DND-41 (cell line): ENCODE measurements around the gene CCNY.

Source experiments
- ATAC-seq: fragments of 200-7000 bp; cut with Tn5 transposase; 3 replicates; pipeline ENCODE4 v1.9.1; 2021; ENCODE audit warnings: low read depth; ENCODE audit not compliant: insufficient read depth
- DNase-seq: peaks from one replicate; pipeline ENCODE4 v3.0.0-alpha.2; 2020
- H2AFZ ChIP-seq: 2 replicates; pipeline ENCODE4 v1.6.0; 2012; ENCODE audit warnings: low read depth, low read length
- H3K27ac ChIP-seq: 2 replicates; pipeline ENCODE4 v1.5.1; 2012; ENCODE audit warnings: low read length, inconsistent platforms
- H3K27me3 ChIP-seq: fragments of 200-600 bp; sonication (generic); 2 replicates; pipeline ENCODE4 v1.6.0; 2012; ENCODE audit warnings: low read length, mild to moderate bottlenecking, inconsistent platforms; ENCODE audit not compliant: insufficient read depth, poor library complexity
- H3K36me3 ChIP-seq: 2 replicates; pipeline ENCODE4 v1.5.1; 2012; ENCODE audit warnings: low read length, inconsistent platforms; ENCODE audit not compliant: insufficient read depth
- H3K4me1 ChIP-seq: 2 replicates; pipeline ENCODE4 v1.5.1; 2012; ENCODE audit warnings: mild to moderate bottlenecking, low read length; ENCODE audit not compliant: insufficient read depth
- H3K4me2 ChIP-seq: 2 replicates; pipeline ENCODE4 v1.6.0; 2012; ENCODE audit warnings: mild to moderate bottlenecking, moderate library complexity, low read length, inconsistent platforms; ENCODE audit not compliant: insufficient read depth
- H3K4me3 ChIP-seq, 2 experiments: fragments of 200-600 bp in 1 of 2; shearing (Covaris generic) in 1 of 2; 2 replicates each; pipeline ENCODE4 v1.5.1; 2012 to 2016; ENCODE audit warnings: inconsistent platforms in 2 of 2, low read length in 2 of 2, mild to moderate bottlenecking in 2 of 2, low read depth in 1 of 2, moderate library complexity in 1 of 2
- H3K79me2 ChIP-seq: 2 replicates; pipeline ENCODE4 v1.6.0; 2012; ENCODE audit warnings: low read length, inconsistent platforms; ENCODE audit not compliant: insufficient read depth
- H3K9ac ChIP-seq: 2 replicates; pipeline ENCODE4 v1.6.0; 2012; ENCODE audit warnings: low read depth, mild to moderate bottlenecking, inconsistent platforms, low read length, moderate library complexity
- H3K9me3 ChIP-seq: 2 replicates; pipeline ENCODE4 v1.5.1; 2012; ENCODE audit warnings: low read length, moderate library complexity, mild to moderate bottlenecking, inconsistent platforms; ENCODE audit not compliant: insufficient read depth, severe bottlenecking
- H4K20me1 ChIP-seq: 2 replicates; pipeline ENCODE4 v1.6.0; 2012; ENCODE audit warnings: low read length; ENCODE audit not compliant: insufficient read depth
- CTCF ChIP-seq: IDR thresholded peaks from 2 replicates; pipeline ENCODE4 v1.5.1; 2012; ENCODE audit warnings: borderline replicate concordance, low read length, moderate library complexity, mild to moderate bottlenecking; ENCODE audit not compliant: poor library complexity, severe bottlenecking; ENCODE audit errors: extremely low read depth
- EZH2 ChIP-seq: IDR thresholded peaks from 3 replicates; pipeline ENCODE4 v1.6.1; 2012; ENCODE audit warnings: borderline replicate concordance, low read depth, mild to moderate bottlenecking, moderate library complexity, low read length, inconsistent platforms; ENCODE audit not compliant: severe bottlenecking

Gene CCNY

GRCh38 chr10:35464825-35465456 lies 128.6 kb downstream of the CCNY start:
- H3K4me2 ChIP-seq: no peak overlapping the region
- no peak overlapping the region for H3K4me3 ChIP-seq

GRCh38 chr10:35465673-35466072 lies 129.4 kb downstream of the CCNY start:
- ATAC-seq (peak; percentile 27; the same call in 1 of the 3 replicates), DNase-seq (no peak)
- Histone ChIP-seq H3K79me2 (peaks cover 89% of the 10 kb centered on the region), H3K4me1 (peaks cover 9% of the 10 kb centered on the region), H3K27ac (no peak overlapping the region), H4K20me1 (peaks cover 81% of the 10 kb centered on the region), H3K4me3 (no peak overlapping the region), H3K9me3 (no peaks in the 10 kb centered on the region), H2AFZ (no peak overlapping the region), H3K4me2 (no peak overlapping the region), H3K9ac (no peak overlapping the region), H3K36me3 (no peaks in the 10 kb centered on the region), H3K27me3 (no peaks in the 10 kb centered on the region)
- no peak for TF ChIP-seq EZH2
- no peak for TF ChIP-seq CTCF

More at GRCh38 chr10:35464825-35465456, 128.6 kb downstream of the CCNY start:
- Histone ChIP-seq H3K9me3 (no peaks in the 10 kb centered on the region), H3K27ac (no peak overlapping the region), H3K27me3 (no peaks in the 10 kb centered on the region), H4K20me1 (peaks cover 80% of the 10 kb centered on the region), H3K79me2 (peaks cover 97% of the 10 kb centered on the region), H3K9ac (no peak overlapping the region), H2AFZ (no peak overlapping the region), H3K36me3 (no peaks in the 10 kb centered on the region), H3K4me1 (peaks cover 9% of the 10 kb centered on the region)
- ATAC-seq (no peak), DNase-seq (no peak)
- TF ChIP-seq CTCF (no peak), EZH2 (no peak)

GRCh38 chr10:35466170-35466569 lies 129.9 kb downstream of the CCNY start:
- H3K79me2 ChIP-seq: peaks cover 88% of the 10 kb centered on the region
- H4K20me1 ChIP-seq: peaks cover 81% of the 10 kb centered on the region
- DNase-seq (no peak), ATAC-seq (no peak)
- no peak overlapping the region for H3K27ac ChIP-seq
- no peak overlapping the region for H3K4me2 ChIP-seq
- peaks cover 9% of the 10 kb centered on the region for H3K4me1 ChIP-seq
- no peaks in the 10 kb centered on the region for H3K9me3 ChIP-seq
- TF ChIP-seq EZH2: no peak
- no peak for TF ChIP-seq CTCF
- H3K27me3 ChIP-seq: no peaks in the 10 kb centered on the region
- H3K36me3 ChIP-seq: no peaks in the 10 kb centered on the region
- no peak overlapping the region for H2AFZ ChIP-seq
- H3K9ac ChIP-seq: no peak overlapping the region
- no peak overlapping the region for H3K4me3 ChIP-seq

GRCh38 chr10:35466661-35467060 lies 130.4 kb downstream of the CCNY start:
- no peak overlapping the region for H2AFZ ChIP-seq
- no peaks in the 10 kb centered on the region for H3K27me3 ChIP-seq
- TF ChIP-seq EZH2: no peak
- TF ChIP-seq CTCF: no peak
- no peak overlapping the region for H3K27ac ChIP-seq
- H3K4me2 ChIP-seq: no peak overlapping the region
- DNase-seq (no peak), ATAC-seq (no peak)
- no peaks in the 10 kb centered on the region for H3K9me3 ChIP-seq
- H3K4me1 ChIP-seq: peaks cover 9% of the 10 kb centered on the region
- H3K79me2 ChIP-seq: peaks cover 88% of the 10 kb centered on the region
- H3K4me3 ChIP-seq: no peak overlapping the region
- peaks cover 80% of the 10 kb centered on the region for H4K20me1 ChIP-seq
- H3K9ac ChIP-seq: no peak overlapping the region
- no peaks in the 10 kb centered on the region for H3K36me3 ChIP-seq
